ENCODE data around the gene NFIC. TPM values are rescaled to one million over a fixed set of nuclear protein-coding genes. Genes with fewer than 3 reads are reported as not detected.
"Not testable (repeated sequence)": the region's sequence is repeated elsewhere in the genome, so short reads cannot be mapped to it uniquely, and the experiment has no call there.

Gene NFIC
- total and polyA plus RNA-seq, 2 experiments from 2014 or later, result 7.8 to 20.9 TPM

DNA sequence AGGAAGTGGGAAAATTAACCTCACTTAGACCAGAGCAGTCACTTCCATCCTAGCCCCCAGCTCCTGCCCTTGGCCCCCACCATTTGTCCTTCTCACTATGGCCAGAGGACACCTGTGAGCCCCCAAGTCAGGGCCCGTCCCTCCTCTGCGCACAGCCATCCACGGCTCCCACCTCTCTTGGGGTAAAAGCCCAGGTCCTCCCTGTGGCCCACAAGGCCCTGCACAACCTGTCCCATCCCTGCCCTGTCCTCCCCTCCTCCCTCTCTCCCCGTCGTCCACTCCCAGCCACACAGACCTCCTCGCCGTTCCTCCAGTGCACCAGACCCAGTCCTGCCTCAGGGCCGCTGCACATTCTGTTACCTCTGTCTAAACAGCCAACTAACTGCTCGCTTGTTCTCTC, 60.0 kb downstream of the NFIC start:
- no peak for DNase-seq (ENCODE audit: low spot score)
- 87% methylated on average over 9 of the region's 9 CpGs for WGBS (ENCODE audit: low lambda C conversion rate, missing lambda C conversion rate)
- Histone ChIP-seq H3K27ac (no peak overlapping the region), H3K4me1 (ENCODE audit: insufficient read depth) (no peaks in the 10 kb centered on the region), H3K27me3 (no peaks in the 10 kb centered on the region), H3K9me3 (ENCODE audit: low read depth) (no peaks in the 10 kb centered on the region), H4K20me1 (ENCODE audit: insufficient read depth, poor library complexity, severe bottlenecking) (no peaks in the 10 kb centered on the region), H3K9me2 (replicated peaks; ENCODE audit: insufficient read depth) (no peaks in the 10 kb centered on the region), H3K36me3 (replicated peaks; ENCODE audit: insufficient read depth, low read depth) (no peaks in the 10 kb centered on the region), H3K4me3 (no peak overlapping the region), H2AFZ (no peak overlapping the region), H3K4me2 (no peak overlapping the region), H3K79me2 (no peaks in the 10 kb centered on the region)
- no peak for TF ChIP-seq EZH2phosphoT487 (IDR thresholded peaks at IDR 0.05; ENCODE audit: low read depth, severe bottlenecking, unreplicated experiment)
- no peak for TF ChIP-seq EZH2 (IDR thresholded peaks at IDR 0.05; ENCODE audit: borderline replicate concordance)
- TF ChIP-seq, protein P1, sequence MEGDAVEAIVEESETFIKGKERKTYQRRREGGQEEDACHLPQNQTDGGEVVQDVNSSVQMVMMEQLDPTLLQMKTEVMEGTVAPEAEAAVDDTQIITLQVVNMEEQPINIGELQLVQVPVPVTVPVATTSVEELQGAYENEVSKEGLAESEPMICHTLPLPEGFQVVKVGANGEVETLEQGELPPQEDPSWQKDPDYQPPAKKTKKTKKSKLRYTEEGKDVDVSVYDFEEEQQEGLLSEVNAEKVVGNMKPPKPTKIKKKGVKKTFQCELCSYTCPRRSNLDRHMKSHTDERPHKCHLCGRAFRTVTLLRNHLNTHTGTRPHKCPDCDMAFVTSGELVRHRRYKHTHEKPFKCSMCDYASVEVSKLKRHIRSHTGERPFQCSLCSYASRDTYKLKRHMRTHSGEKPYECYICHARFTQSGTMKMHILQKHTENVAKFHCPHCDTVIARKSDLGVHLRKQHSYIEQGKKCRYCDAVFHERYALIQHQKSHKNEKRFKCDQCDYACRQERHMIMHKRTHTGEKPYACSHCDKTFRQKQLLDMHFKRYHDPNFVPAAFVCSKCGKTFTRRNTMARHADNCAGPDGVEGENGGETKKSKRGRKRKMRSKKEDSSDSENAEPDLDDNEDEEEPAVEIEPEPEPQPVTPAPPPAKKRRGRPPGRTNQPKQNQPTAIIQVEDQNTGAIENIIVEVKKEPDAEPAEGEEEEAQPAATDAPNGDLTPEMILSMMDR (IDR thresholded peaks at IDR 0.05; ENCODE audit: poor library complexity), result no peak

DNA sequence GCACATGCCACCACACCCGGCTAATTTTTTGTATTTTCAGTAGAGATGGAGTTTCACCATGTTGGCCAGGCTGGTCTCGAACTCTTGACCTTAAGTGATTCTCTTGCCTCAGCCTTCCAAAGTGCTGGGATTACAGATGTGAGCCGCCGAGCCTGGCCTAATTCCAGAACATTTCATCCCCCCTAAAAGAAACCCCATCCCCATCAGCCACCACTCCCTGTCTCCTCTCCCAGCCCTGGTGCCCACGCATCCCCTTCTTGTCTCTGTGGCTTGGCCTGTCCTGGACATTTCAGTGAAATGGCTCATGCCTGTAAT, 63.9 kb downstream of the NFIC start:
- H3K4me1 ChIP-seq (ENCODE audit: insufficient read depth); DNase-seq (ENCODE audit: low spot score); H4K20me1 ChIP-seq (ENCODE audit: insufficient read depth, poor library complexity, severe bottlenecking); H3K27me3 ChIP-seq; H3K9me3 ChIP-seq (ENCODE audit: low read depth); H3K36me3 ChIP-seq (replicated peaks; ENCODE audit: insufficient read depth, low read depth); H3K79me2 ChIP-seq; H3K27ac ChIP-seq; H3K4me2 ChIP-seq; H2AFZ ChIP-seq; H3K4me3 ChIP-seq; H3K9me2 ChIP-seq (replicated peaks; ENCODE audit: insufficient read depth): not testable (repeated sequence)
- 85% methylated on average over 5 of the region's 5 CpGs for WGBS (ENCODE audit: low lambda C conversion rate, missing lambda C conversion rate)

DNA sequence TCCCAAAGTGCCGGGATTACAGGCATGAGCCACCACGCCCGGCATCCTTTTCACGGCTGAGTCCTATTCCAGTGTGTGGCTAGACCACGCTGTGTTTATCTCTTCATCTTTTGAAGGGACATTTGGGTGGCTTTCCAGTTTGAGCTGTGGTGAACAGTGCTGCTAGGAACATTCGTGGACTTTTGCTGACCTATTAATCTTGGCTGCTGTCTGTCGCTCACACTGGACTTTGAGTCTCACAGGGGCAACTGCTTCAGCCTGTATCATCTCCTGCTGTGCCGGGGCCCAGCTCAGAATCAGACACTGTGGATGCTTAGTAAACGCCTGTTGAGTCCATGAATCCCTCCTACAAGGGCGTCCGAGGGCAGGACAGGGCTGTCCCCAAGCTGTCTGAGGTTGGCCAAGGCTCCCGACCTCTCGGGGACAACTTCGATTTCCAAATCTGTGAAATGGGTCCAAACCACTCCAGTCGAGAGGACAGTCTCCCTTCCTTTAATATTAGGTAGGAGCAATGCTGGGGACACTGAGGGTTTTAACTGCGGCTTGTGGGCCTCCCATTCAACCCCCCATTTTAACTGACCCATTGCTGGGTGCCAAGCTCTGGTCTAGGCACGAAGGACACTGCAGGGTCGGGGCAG, 65.5 kb downstream of the NFIC start:
- TF ChIP-seq EZH2phosphoT487 (IDR thresholded peaks at IDR 0.05; ENCODE audit: low read depth, severe bottlenecking, unreplicated experiment) (no peak), EZH2 (IDR thresholded peaks at IDR 0.05; ENCODE audit: borderline replicate concordance) (no peak)
- TF ChIP-seq, protein P1 (IDR thresholded peaks at IDR 0.05; ENCODE audit: poor library complexity), result no peak
- Histone ChIP-seq H2AFZ (no peak overlapping the region), H3K4me2 (no peak overlapping the region), H3K36me3 (replicated peaks; ENCODE audit: insufficient read depth, low read depth) (no peaks in the 10 kb centered on the region), H3K9me2 (replicated peaks; ENCODE audit: insufficient read depth) (no peaks in the 10 kb centered on the region), H3K27ac (no peak overlapping the region), H4K20me1 (ENCODE audit: insufficient read depth, poor library complexity, severe bottlenecking) (no peaks in the 10 kb centered on the region), H3K9me3 (ENCODE audit: low read depth) (no peaks in the 10 kb centered on the region), H3K79me2 (peaks cover 6% of the 10 kb centered on the region), H3K4me1 (ENCODE audit: insufficient read depth) (peaks cover 3% of the 10 kb centered on the region), H3K4me3 (no peak overlapping the region), H3K27me3 (no peaks in the 10 kb centered on the region)
- DNase-seq (ENCODE audit: low spot score), result no peak
- WGBS (ENCODE audit: low lambda C conversion rate, missing lambda C conversion rate), result 87% methylated on average over 18 of the region's 18 CpGs

DNA sequence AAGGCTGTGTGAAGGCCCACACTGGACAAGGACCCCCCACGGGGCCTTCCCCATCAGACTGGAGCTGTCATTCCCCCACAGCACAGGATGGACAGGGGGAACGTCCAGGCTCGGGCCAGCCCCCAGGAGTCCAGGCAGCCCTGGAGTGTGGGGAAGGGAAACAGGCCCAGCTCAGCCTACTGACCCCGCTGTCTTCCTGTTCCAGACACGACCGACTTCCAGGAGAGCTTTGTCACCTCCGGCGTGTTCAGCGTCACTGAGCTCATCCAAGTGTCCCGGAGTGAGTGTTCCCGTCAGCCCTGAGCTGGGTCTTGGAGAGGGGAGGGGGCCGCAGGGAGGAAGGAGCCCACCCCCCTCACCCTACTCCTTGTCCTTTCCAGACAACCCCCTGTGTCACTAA, 66.9 kb downstream of the NFIC start:
- TF ChIP-seq EZH2phosphoT487 (IDR thresholded peaks at IDR 0.05; ENCODE audit: low read depth, severe bottlenecking, unreplicated experiment) (no peak), EZH2 (IDR thresholded peaks at IDR 0.05; ENCODE audit: borderline replicate concordance) (no peak)
- TF ChIP-seq, protein P1 (IDR thresholded peaks at IDR 0.05; ENCODE audit: poor library complexity), result no peak
- H3K9me3 ChIP-seq (ENCODE audit: low read depth), result no peaks in the 10 kb centered on the region
- H4K20me1 ChIP-seq (ENCODE audit: insufficient read depth, poor library complexity, severe bottlenecking), result no peaks in the 10 kb centered on the region
- peaks cover 6% of the 10 kb centered on the region for H3K79me2 ChIP-seq
- no peak for DNase-seq (ENCODE audit: low spot score)
- peaks cover 3% of the 10 kb centered on the region for H3K4me1 ChIP-seq (ENCODE audit: insufficient read depth)
- no peak overlapping the region for H3K4me3 ChIP-seq
- H3K4me2 ChIP-seq, result no peak overlapping the region
- no peaks in the 10 kb centered on the region for H3K36me3 ChIP-seq (replicated peaks; ENCODE audit: insufficient read depth, low read depth)
- no peak overlapping the region for H3K27ac ChIP-seq
- H2AFZ ChIP-seq, result no peak overlapping the region
- no peaks in the 10 kb centered on the region for H3K27me3 ChIP-seq
- H3K9me2 ChIP-seq (replicated peaks; ENCODE audit: insufficient read depth), result no peaks in the 10 kb centered on the region
- 92% methylated on average over 12 of the region's 12 CpGs for WGBS (ENCODE audit: low lambda C conversion rate, missing lambda C conversion rate)
